ENCODE data around the gene NR2E1.

DNA sequence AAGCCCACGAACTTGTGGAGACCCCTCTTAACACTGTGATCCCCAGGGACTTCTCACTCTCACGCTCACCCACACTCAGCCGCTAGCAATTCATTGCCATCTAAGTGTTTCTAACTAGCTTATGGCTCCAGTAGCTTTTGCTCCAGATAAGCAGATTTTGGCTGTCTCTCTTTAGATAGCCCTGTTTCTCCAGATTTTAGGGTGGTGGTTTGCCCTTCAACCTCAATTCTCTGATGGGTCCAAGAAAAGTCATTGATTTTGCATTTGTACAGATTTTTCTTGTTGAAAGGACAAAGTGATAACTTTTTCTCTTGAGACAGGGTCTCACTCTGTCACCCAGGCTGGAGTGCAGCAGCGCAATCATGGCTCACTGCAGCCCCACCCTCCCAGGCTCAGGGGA lies 41.2 kb downstream of the NR2E1 start:
- TF ChIP-seq, protein P1, sequence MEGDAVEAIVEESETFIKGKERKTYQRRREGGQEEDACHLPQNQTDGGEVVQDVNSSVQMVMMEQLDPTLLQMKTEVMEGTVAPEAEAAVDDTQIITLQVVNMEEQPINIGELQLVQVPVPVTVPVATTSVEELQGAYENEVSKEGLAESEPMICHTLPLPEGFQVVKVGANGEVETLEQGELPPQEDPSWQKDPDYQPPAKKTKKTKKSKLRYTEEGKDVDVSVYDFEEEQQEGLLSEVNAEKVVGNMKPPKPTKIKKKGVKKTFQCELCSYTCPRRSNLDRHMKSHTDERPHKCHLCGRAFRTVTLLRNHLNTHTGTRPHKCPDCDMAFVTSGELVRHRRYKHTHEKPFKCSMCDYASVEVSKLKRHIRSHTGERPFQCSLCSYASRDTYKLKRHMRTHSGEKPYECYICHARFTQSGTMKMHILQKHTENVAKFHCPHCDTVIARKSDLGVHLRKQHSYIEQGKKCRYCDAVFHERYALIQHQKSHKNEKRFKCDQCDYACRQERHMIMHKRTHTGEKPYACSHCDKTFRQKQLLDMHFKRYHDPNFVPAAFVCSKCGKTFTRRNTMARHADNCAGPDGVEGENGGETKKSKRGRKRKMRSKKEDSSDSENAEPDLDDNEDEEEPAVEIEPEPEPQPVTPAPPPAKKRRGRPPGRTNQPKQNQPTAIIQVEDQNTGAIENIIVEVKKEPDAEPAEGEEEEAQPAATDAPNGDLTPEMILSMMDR (IDR thresholded peaks at IDR 0.05) = no peak
- TF ChIP-seq POLR2A (IDR thresholded peaks at IDR 0.05) = no peak

Data from thyroid gland (tissue), 4 donors.